ENCODE data around the gene ZNF77. TPM values are rescaled to one million over a fixed set of nuclear protein-coding genes. Genes with fewer than 3 reads are reported as not detected.
A peak's percentile ranks its signal among the peaks of the same experiment; 100 is the strongest.

The ZNF77 gene
- total RNA-seq, 2 experiments from 2014 or later: 5.4 to 6.8 TPM

- BruUV-seq (replicated peaks): no TSS peak
- POLR2A ChIA-PET: interaction anchor here (1.1 to 1.3 kb wide), 2 partner anchors 17 to 63 kb away, joined by 4 read pairs; no protein-coding TSS in a partner anchor
- H3K9me2 ChIP-seq (ENCODE audit: insufficient read depth, low read length): no peaks in the 10 kb centered on the region
- H3K27ac ChIP-seq (ENCODE audit: low read depth, low read length, poor library complexity, severe bottlenecking): peak overlapping the region; percentile 74
- peak overlapping the region; percentile 88 for H2AFZ ChIP-seq (ENCODE audit: low read length)
- intact Hi-C loops (cut with micrococcal nuclease; ENCODE audit: unreplicated experiment): no loop called here
- H3K9me3 ChIP-seq (ENCODE audit: low read length): no peaks in the 10 kb centered on the region
- H3K4me2 ChIP-seq (ENCODE audit: low read length): peak overlapping the region; percentile 45
- no peaks in the 10 kb centered on the region for H4K20me1 ChIP-seq (ENCODE audit: insufficient read depth, low read length)
- no peak overlapping the region for H3K4me3 ChIP-seq (ENCODE audit: low read depth, low read length, poor library complexity, severe bottlenecking)
- H3K4me1 ChIP-seq (ENCODE audit: insufficient read depth, low read length, poor library complexity, severe bottlenecking): peaks cover 33% of the 10 kb centered on the region
- peak; percentile 82 for DNase-seq (ENCODE audit: low spot score)
- CTCF ChIA-PET (ENCODE audit: unreplicated experiment): interaction anchor here (1.0 to 1.1 kb wide), 2 partner anchors 63 to 239 kb away, joined by 3 read pairs; no protein-coding TSS in a partner anchor
- H3K36me3 ChIP-seq (ENCODE audit: insufficient read depth, low read length): no peaks in the 10 kb centered on the region
- TF ChIP-seq CTCF (conservative IDR thresholded peaks at IDR 0.05; ENCODE audit: low read length) (peak; percentile 84), EZH2phosphoT487 (IDR thresholded peaks at IDR 0.05; ENCODE audit: borderline replicate concordance, low read depth, low read length) (no peak)
- H3K79me2 ChIP-seq (ENCODE audit: insufficient read depth, low read depth, low read length): no peaks in the 10 kb centered on the region
These were observed 57.3 kb downstream of the ZNF77 start for GRCh38 chr19:2887391-2887914.

- Histone ChIP-seq H3K9me2 (ENCODE audit: insufficient read depth, low read length) (no peaks in the 10 kb centered on the region), H3K4me1 (ENCODE audit: insufficient read depth, low read length, poor library complexity, severe bottlenecking) (peaks cover 27% of the 10 kb centered on the region), H3K27ac (ENCODE audit: low read depth, low read length, poor library complexity, severe bottlenecking) (no peak overlapping the region), H2AFZ (ENCODE audit: low read length) (no peak overlapping the region), H3K36me3 (ENCODE audit: insufficient read depth, low read length) (no peaks in the 10 kb centered on the region), H3K4me2 (ENCODE audit: low read length) (no peak overlapping the region), H4K20me1 (ENCODE audit: insufficient read depth, low read length) (no peaks in the 10 kb centered on the region), H3K79me2 (ENCODE audit: insufficient read depth, low read depth, low read length) (no peaks in the 10 kb centered on the region), H3K4me3 (ENCODE audit: low read depth, low read length, poor library complexity, severe bottlenecking) (no peak overlapping the region), H3K9me3 (ENCODE audit: low read length) (no peaks in the 10 kb centered on the region)
- ChIA-PET POLR2A (no interaction called here), CTCF (ENCODE audit: unreplicated experiment) (no interaction called here)
- DNase-seq (ENCODE audit: low spot score): no peak
- TF ChIP-seq EZH2phosphoT487 (IDR thresholded peaks at IDR 0.05; ENCODE audit: borderline replicate concordance, low read depth, low read length) (no peak), CTCF (conservative IDR thresholded peaks at IDR 0.05; ENCODE audit: low read length) (no peak)
- intact Hi-C loops (cut with micrococcal nuclease; ENCODE audit: unreplicated experiment): no loop called here
- BruUV-seq (replicated peaks): no TSS peak
These were observed 59.0 kb downstream of the ZNF77 start for GRCh38 chr19:2885736-2886135.

GRCh38 chr19:2883686-2884439 is 60.9 kb downstream of the ZNF77 start:
- H3K79me2 ChIP-seq (ENCODE audit: insufficient read depth, low read depth, low read length): no peaks in the 10 kb centered on the region
- H2AFZ ChIP-seq (ENCODE audit: low read length): no peak overlapping the region
- no peak overlapping the region for H3K4me2 ChIP-seq (ENCODE audit: low read length)
- no peaks in the 10 kb centered on the region for H3K36me3 ChIP-seq (ENCODE audit: insufficient read depth, low read length)
- no peak overlapping the region for H3K4me3 ChIP-seq (ENCODE audit: low read depth, low read length, poor library complexity, severe bottlenecking)
- H4K20me1 ChIP-seq (ENCODE audit: insufficient read depth, low read length): no peaks in the 10 kb centered on the region
- peak; percentile 33 for DNase-seq (ENCODE audit: low spot score)
- no peak overlapping the region for H3K27ac ChIP-seq (ENCODE audit: low read depth, low read length, poor library complexity, severe bottlenecking)
- BruUV-seq (replicated peaks): no TSS peak
- H3K4me1 ChIP-seq (ENCODE audit: insufficient read depth, low read length, poor library complexity, severe bottlenecking): peaks cover 19% of the 10 kb centered on the region
- no peaks in the 10 kb centered on the region for H3K9me3 ChIP-seq (ENCODE audit: low read length)
- intact Hi-C loops (cut with micrococcal nuclease; ENCODE audit: unreplicated experiment): no loop called here
- TF ChIP-seq EZH2phosphoT487 (IDR thresholded peaks at IDR 0.05; ENCODE audit: borderline replicate concordance, low read depth, low read length) (no peak), CTCF (conservative IDR thresholded peaks at IDR 0.05; ENCODE audit: low read length) (no peak)
- POLR2A ChIA-PET: no interaction called here
- CTCF ChIA-PET (ENCODE audit: unreplicated experiment): no interaction called here
- H3K9me2 ChIP-seq (ENCODE audit: insufficient read depth, low read length): no peaks in the 10 kb centered on the region
